ENCODE results near the gene DNAH3. TPM values are rescaled to one million over a fixed set of nuclear protein-coding genes. Genes with fewer than 3 reads are reported as not detected.

Gene DNAH3
- total and polyA plus RNA-seq, 2 experiments from 2014 or later: not detected

- Histone ChIP-seq H3K4me2 (ENCODE audit: unreplicated experiment) (no peak overlapping the region), H3K27ac (no peak overlapping the region), H3F3A (ENCODE audit: insufficient read depth) (peaks cover 32% of the 10 kb centered on the region), H3K4me3 (no peak overlapping the region), H3K9me3 (ENCODE audit: low read depth) (no peaks in the 10 kb centered on the region), H3K9ac (no peak overlapping the region), H2AFZ (no peak overlapping the region), H3K9me2 (ENCODE audit: insufficient read depth) (no peaks in the 10 kb centered on the region), H4K20me1 (ENCODE audit: insufficient read depth) (no peaks in the 10 kb centered on the region), H3K79me2 (ENCODE audit: insufficient read depth) (no peaks in the 10 kb centered on the region), H3K36me3 (ENCODE audit: low read depth) (no peaks in the 10 kb centered on the region), H3K4me1 (ENCODE audit: insufficient read depth) (peaks cover 21% of the 10 kb centered on the region), H3K27me3 (replicated peaks; ENCODE audit: insufficient read depth) (no peaks in the 10 kb centered on the region)
- DNase-seq: no peak
- TF ChIP-seq EZH2phosphoT487 (IDR thresholded peaks at IDR 0.05; ENCODE audit: insufficient read depth, low read depth): no peak
- no peak for TF ChIP-seq EZH2 (IDR thresholded peaks at IDR 0.05; ENCODE audit: insufficient read depth, poor library complexity, severe bottlenecking)
- 72 to 91% methylated on average over 2 of the region's 2 CpGs for WGBS, 2 experiments (ENCODE audit: low coverage in 1 of 2, low lambda C conversion rate in 2 of 2, missing lambda C conversion rate in 2 of 2)
- in situ Hi-C loops (cut with MboI): no loop called here
Observed at GRCh38 chr16:21092951-21093350, 57.7 kb downstream of the DNAH3 start.

DNA sequence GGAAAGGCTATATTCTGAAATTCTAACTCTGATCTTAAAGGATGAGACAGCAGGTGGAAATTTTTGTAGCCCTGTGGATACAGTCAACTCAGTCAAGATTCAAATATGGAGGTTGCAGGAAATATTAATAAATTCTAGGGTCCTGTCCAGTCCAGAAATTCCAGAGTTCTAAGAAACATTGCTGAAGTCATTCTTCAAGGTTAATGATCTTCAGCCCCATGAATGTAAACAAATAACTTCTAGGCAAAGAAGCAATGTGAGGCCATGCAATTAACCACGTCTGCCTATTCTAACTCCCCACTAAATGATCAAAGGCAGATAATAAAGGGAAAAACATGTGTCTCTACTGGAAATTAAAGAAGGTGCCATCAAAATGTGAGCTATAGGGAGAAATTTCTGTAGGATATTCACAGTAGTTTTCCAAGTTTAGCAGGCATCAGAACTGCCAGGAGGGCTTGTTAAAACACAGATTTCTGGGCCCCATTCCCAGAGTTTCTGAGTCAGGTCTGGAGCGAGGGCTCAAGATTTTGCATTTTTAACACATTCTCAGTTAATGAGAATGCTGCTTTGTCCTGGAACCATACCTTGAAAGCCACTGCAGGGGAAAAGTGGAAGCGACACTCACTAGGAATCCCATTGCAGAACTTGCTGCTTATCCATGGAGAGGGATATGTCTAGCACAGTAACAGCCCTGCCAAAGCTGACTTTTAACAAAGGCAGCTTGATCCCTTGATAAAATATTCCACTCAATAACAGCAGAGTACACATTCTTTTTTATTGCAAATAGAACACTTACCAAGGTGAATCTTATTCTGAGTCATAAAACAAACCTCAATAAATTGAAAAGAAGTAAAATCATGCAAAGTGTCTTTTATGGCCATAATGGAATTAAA, 61.8 kb downstream of the DNAH3 start:
- peak overlapping the region; percentile 46 for H3K4me2 ChIP-seq (ENCODE audit: unreplicated experiment)
- H3K9ac ChIP-seq: no peak overlapping the region
- 17% methylated on average over 3 of the region's 3 CpGs for WGBS, 2 experiments (ENCODE audit: low coverage in 1 of 2, low lambda C conversion rate in 2 of 2, missing lambda C conversion rate in 2 of 2)
- H3K4me1 ChIP-seq (ENCODE audit: insufficient read depth): peaks cover 7% of the 10 kb centered on the region
- H2AFZ ChIP-seq: no peak overlapping the region
- H3K9me3 ChIP-seq (ENCODE audit: low read depth): no peaks in the 10 kb centered on the region
- in situ Hi-C loops (cut with MboI): no loop called here
- no peaks in the 10 kb centered on the region for H3K27me3 ChIP-seq (replicated peaks; ENCODE audit: insufficient read depth)
- no peak overlapping the region for H3K4me3 ChIP-seq
- peak; percentile 86 for DNase-seq
- H3K9me2 ChIP-seq (ENCODE audit: insufficient read depth): no peaks in the 10 kb centered on the region
- H3F3A ChIP-seq (ENCODE audit: insufficient read depth): peaks cover 24% of the 10 kb centered on the region
- H3K27ac ChIP-seq: peak overlapping the region; percentile 27
- TF ChIP-seq EZH2phosphoT487 (IDR thresholded peaks at IDR 0.05; ENCODE audit: insufficient read depth, low read depth) (no peak), EZH2 (IDR thresholded peaks at IDR 0.05; ENCODE audit: insufficient read depth, poor library complexity, severe bottlenecking) (no peak)
- H4K20me1 ChIP-seq (ENCODE audit: insufficient read depth): no peaks in the 10 kb centered on the region
- H3K79me2 ChIP-seq (ENCODE audit: insufficient read depth): no peaks in the 10 kb centered on the region
- H3K36me3 ChIP-seq (ENCODE audit: low read depth): no peaks in the 10 kb centered on the region

- H3F3A ChIP-seq (ENCODE audit: insufficient read depth): peaks cover 28% of the 10 kb centered on the region
- H3K4me3 ChIP-seq: no peak overlapping the region
- no peaks in the 10 kb centered on the region for H4K20me1 ChIP-seq (ENCODE audit: insufficient read depth)
- H3K9ac ChIP-seq: no peak overlapping the region
- H3K36me3 ChIP-seq (ENCODE audit: low read depth): no peaks in the 10 kb centered on the region
- no peak overlapping the region for H3K4me2 ChIP-seq (ENCODE audit: unreplicated experiment)
- no peaks in the 10 kb centered on the region for H3K79me2 ChIP-seq (ENCODE audit: insufficient read depth)
- H3K27me3 ChIP-seq (replicated peaks; ENCODE audit: insufficient read depth): no peaks in the 10 kb centered on the region
- no peaks in the 10 kb centered on the region for H3K9me2 ChIP-seq (ENCODE audit: insufficient read depth)
- in situ Hi-C loops (cut with MboI): no loop called here
- H3K27ac ChIP-seq: 0 out of 2 replicates have a peak overlapping the region, but pooled peaks have one; percentile 27
- no peak for DNase-seq
- H2AFZ ChIP-seq: no peak overlapping the region
- H3K4me1 ChIP-seq (ENCODE audit: insufficient read depth): peaks cover 7% of the 10 kb centered on the region
- 72 to 76% methylated on average over 3 of the region's 3 CpGs for WGBS, 2 experiments (ENCODE audit: low coverage in 1 of 2, low lambda C conversion rate in 2 of 2, missing lambda C conversion rate in 2 of 2)
- no peak for TF ChIP-seq EZH2 (IDR thresholded peaks at IDR 0.05; ENCODE audit: insufficient read depth, poor library complexity, severe bottlenecking)
- no peak for TF ChIP-seq EZH2phosphoT487 (IDR thresholded peaks at IDR 0.05; ENCODE audit: insufficient read depth, low read depth)
- H3K9me3 ChIP-seq (ENCODE audit: low read depth): no peaks in the 10 kb centered on the region
Observed at GRCh38 chr16:21088143-21088542, 62.5 kb downstream of the DNAH3 start.

DNA sequence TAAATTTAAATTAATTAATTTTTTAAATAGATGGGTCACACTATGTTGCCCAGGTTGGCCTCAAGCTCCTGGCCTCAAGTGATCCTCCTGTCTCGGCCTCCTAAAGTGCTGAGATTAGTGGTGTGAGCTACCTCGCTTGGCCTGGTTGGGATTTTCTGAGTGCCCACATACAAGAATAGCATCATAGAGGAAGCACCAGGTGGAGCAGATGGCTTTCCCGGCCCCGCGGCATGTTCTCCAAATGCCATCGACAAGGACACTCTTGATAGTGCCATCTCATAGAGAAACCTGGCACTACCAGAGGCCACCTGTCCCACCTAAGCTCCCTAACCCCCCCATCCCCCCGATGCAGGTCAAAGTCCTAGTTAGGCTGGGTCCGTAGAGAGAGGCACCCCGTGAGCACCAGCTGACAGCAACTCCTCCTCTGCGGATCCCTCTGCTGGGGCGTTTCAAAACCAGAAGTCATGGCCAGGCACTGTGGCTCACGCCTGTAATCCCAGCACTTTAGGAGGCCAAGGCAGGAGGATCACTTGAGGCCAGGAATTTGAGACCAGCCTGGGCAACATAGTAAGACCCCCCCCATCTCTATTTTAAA, 65.9 kb downstream of the DNAH3 start:
- peaks cover 27% of the 10 kb centered on the region for H3F3A ChIP-seq (ENCODE audit: insufficient read depth)
- H3K4me2 ChIP-seq (ENCODE audit: unreplicated experiment): no peak overlapping the region
- H3K27me3 ChIP-seq (replicated peaks; ENCODE audit: insufficient read depth): no peaks in the 10 kb centered on the region
- H3K36me3 ChIP-seq (ENCODE audit: low read depth): no peaks in the 10 kb centered on the region
- no peak for DNase-seq
- peaks cover 7% of the 10 kb centered on the region for H3K4me1 ChIP-seq (ENCODE audit: insufficient read depth)
- in situ Hi-C loops (cut with MboI): loop anchor here (5.0 kb wide), 1 partner anchor 232 kb away; no protein-coding TSS in a partner anchor
- H4K20me1 ChIP-seq (ENCODE audit: insufficient read depth): no peaks in the 10 kb centered on the region
- H3K9me3 ChIP-seq (ENCODE audit: low read depth): no peaks in the 10 kb centered on the region
- TF ChIP-seq EZH2phosphoT487 (IDR thresholded peaks at IDR 0.05; ENCODE audit: insufficient read depth, low read depth) (no peak), EZH2 (IDR thresholded peaks at IDR 0.05; ENCODE audit: insufficient read depth, poor library complexity, severe bottlenecking) (no peak)
- H3K79me2 ChIP-seq (ENCODE audit: insufficient read depth): no peaks in the 10 kb centered on the region
- H3K9me2 ChIP-seq (ENCODE audit: insufficient read depth): no peaks in the 10 kb centered on the region
- no peak overlapping the region for H2AFZ ChIP-seq
- whole genome bisulfite sequencing, 2 experiments (ENCODE audit: low coverage in 1 of 2, low lambda C conversion rate in 2 of 2, missing lambda C conversion rate in 2 of 2): 85 to 91% methylated on average over 12 of the region's 12 CpGs
- H3K27ac ChIP-seq: no peak overlapping the region
- H3K9ac ChIP-seq: no peak overlapping the region
- no peak overlapping the region for H3K4me3 ChIP-seq

Measured in GM23248 (cell line).